Measurements from ENCODE around the gene U2AF1.
"Not testable (repeated sequence)": the region's sequence is repeated elsewhere in the genome, so short reads cannot be mapped to it uniquely, and the experiment has no call there.

The U2AF1 gene

GRCh38 chr21:43062955-43063664, 44.3 kb downstream of the U2AF1 start:
- H3K27me3 ChIP-seq (ENCODE audit: control insufficient read depth in 2 of 2, insufficient read depth in 2 of 2, low read length in 2 of 2); H3K9me3 ChIP-seq (ENCODE audit: control insufficient read depth in 2 of 2, low read length in 2 of 2); H3K9ac ChIP-seq (ENCODE audit: low read depth in 1 of 2, low read length in 2 of 2); H3K36me3 ChIP-seq (ENCODE audit: control insufficient read depth in 2 of 2, insufficient read depth in 2 of 2, low read length in 2 of 2); H3K4me3 ChIP-seq (ENCODE audit: low read length in 2 of 2); H3K27ac ChIP-seq (ENCODE audit: low read depth in 2 of 2, low read length in 2 of 2); H3K4me1 ChIP-seq (ENCODE audit: control insufficient read depth in 2 of 2, insufficient read depth in 2 of 2, low read length in 2 of 2): not testable (repeated sequence)

DNA sequence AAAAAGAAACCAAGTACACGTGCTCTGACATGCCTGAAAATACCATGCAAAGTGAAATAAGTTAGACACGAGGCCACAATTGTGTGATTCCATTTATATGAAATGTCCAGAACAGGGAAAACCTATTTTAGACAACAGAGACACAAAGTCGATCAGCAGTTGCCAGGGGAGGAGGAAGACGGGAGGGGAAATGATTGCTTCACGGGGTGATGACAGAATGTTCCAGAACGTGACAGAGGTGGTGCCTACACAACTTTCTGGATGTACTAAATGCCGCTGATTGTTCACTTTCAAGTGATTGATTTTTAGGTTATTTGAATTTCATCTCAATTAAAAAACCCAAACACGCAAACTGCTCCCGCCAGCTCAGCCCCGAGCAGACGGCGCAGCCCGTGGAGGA, 54.3 kb downstream of the U2AF1 start:
- not testable (repeated sequence) for H3K4me1 ChIP-seq (ENCODE audit: control insufficient read depth in 2 of 2, insufficient read depth in 2 of 2, low read length in 2 of 2); H3K36me3 ChIP-seq (ENCODE audit: control insufficient read depth in 2 of 2, insufficient read depth in 2 of 2, low read length in 2 of 2); H3K27me3 ChIP-seq (ENCODE audit: control insufficient read depth in 2 of 2, insufficient read depth in 2 of 2, low read length in 2 of 2); H3K9me3 ChIP-seq (ENCODE audit: control insufficient read depth in 2 of 2, low read length in 2 of 2); H3K27ac ChIP-seq (ENCODE audit: low read depth in 2 of 2, low read length in 2 of 2); H3K4me3 ChIP-seq (ENCODE audit: low read length in 2 of 2); H3K9ac ChIP-seq (ENCODE audit: low read depth in 1 of 2, low read length in 2 of 2)

GRCh38 chr21:43045876-43046821, 61.2 kb downstream of the U2AF1 start:
- H3K27me3 ChIP-seq (ENCODE audit: control insufficient read depth in 2 of 2, insufficient read depth in 2 of 2, low read length in 2 of 2); H3K4me3 ChIP-seq (ENCODE audit: low read length in 2 of 2); H3K9ac ChIP-seq (ENCODE audit: low read depth in 1 of 2, low read length in 2 of 2); H3K36me3 ChIP-seq (ENCODE audit: control insufficient read depth in 2 of 2, insufficient read depth in 2 of 2, low read length in 2 of 2); H3K27ac ChIP-seq (ENCODE audit: low read depth in 2 of 2, low read length in 2 of 2); H3K9me3 ChIP-seq (ENCODE audit: control insufficient read depth in 2 of 2, low read length in 2 of 2); H3K4me1 ChIP-seq (ENCODE audit: control insufficient read depth in 2 of 2, insufficient read depth in 2 of 2, low read length in 2 of 2): not testable (repeated sequence)

DNA sequence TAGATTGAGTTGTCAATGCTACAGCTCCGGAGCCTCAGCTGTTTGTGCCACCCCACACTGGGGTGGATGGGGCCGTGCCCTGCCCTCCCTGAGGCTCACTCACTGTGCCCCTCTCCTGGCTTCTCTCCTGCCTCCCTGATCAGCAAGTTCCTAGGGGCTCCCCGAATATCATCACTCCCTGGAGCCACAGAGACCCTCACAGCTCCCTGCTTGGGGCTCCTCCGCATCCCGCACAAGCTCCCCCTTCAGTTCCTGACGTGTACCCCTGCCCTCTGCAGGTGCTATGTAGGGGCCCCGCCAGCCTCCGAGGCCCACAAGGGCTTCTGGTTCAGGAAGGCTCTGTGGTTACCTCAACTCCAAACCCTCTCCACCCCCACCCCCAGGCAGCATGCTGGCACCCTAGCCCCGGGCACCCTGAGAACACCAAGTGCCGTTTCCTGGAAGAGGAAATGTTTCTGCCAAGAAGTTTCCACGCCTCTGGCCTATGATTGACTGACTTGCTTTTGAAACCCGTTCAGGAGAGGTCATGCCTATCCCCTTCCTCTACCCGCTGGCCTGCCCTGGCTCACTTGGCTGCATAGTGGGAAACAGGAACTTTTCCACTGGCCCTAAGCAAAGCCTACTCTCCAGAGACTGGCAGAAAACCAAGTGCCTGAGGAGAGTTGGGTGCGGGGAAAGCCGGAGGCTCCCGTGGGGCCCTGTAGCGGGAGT, 62.0 kb downstream of the U2AF1 start:
- H3K27me3 ChIP-seq (ENCODE audit: control insufficient read depth in 2 of 2, insufficient read depth in 2 of 2, low read length in 2 of 2); H3K27ac ChIP-seq (ENCODE audit: low read depth in 2 of 2, low read length in 2 of 2): not testable (repeated sequence)

GRCh38 chr21:43044547-43044946, 62.8 kb downstream of the U2AF1 start:
- H3K4me1 ChIP-seq (ENCODE audit: control insufficient read depth in 2 of 2, insufficient read depth in 2 of 2, low read length in 2 of 2); H3K9ac ChIP-seq (ENCODE audit: low read depth in 1 of 2, low read length in 2 of 2); H3K36me3 ChIP-seq (ENCODE audit: control insufficient read depth in 2 of 2, insufficient read depth in 2 of 2, low read length in 2 of 2); H3K27me3 ChIP-seq (ENCODE audit: control insufficient read depth in 2 of 2, insufficient read depth in 2 of 2, low read length in 2 of 2); H3K27ac ChIP-seq (ENCODE audit: low read depth in 2 of 2, low read length in 2 of 2); H3K4me3 ChIP-seq (ENCODE audit: low read length in 2 of 2); H3K9me3 ChIP-seq (ENCODE audit: control insufficient read depth in 2 of 2, low read length in 2 of 2): not testable (repeated sequence)

More for the DNA sequence above, 62.0 kb downstream of the U2AF1 start:
- not testable (repeated sequence) for H3K36me3 ChIP-seq (ENCODE audit: control insufficient read depth in 2 of 2, insufficient read depth in 2 of 2, low read length in 2 of 2); H3K9ac ChIP-seq (ENCODE audit: low read depth in 1 of 2, low read length in 2 of 2); H3K4me1 ChIP-seq (ENCODE audit: control insufficient read depth in 2 of 2, insufficient read depth in 2 of 2, low read length in 2 of 2); H3K9me3 ChIP-seq (ENCODE audit: control insufficient read depth in 2 of 2, low read length in 2 of 2); H3K4me3 ChIP-seq (ENCODE audit: low read length in 2 of 2)

DNA sequence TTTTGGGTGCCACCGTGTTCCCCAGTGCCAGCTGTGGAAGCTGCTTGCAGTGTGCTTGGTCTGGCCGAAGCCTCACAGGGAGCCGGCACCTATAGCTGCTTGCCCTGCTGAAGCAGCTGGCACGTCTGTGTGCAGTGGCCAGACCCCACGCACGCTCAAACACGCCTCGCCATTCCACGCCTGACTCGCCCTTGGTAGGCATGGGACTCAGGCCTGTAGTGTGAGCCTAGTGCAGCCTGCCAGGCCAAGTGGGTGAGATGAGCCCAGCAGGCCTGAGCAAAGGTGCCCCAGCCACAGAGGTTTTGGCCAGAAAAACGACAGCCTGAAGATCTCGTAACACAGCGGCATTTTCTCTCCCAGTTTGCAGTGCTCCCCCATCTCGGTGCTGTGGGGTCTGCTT, 64.1 kb downstream of the U2AF1 start:
- H3K36me3 ChIP-seq (ENCODE audit: control insufficient read depth in 2 of 2, insufficient read depth in 2 of 2, low read length in 2 of 2); H3K4me1 ChIP-seq (ENCODE audit: control insufficient read depth in 2 of 2, insufficient read depth in 2 of 2, low read length in 2 of 2); H3K9ac ChIP-seq (ENCODE audit: low read depth in 1 of 2, low read length in 2 of 2); H3K27me3 ChIP-seq (ENCODE audit: control insufficient read depth in 2 of 2, insufficient read depth in 2 of 2, low read length in 2 of 2); H3K27ac ChIP-seq (ENCODE audit: low read depth in 2 of 2, low read length in 2 of 2); H3K9me3 ChIP-seq (ENCODE audit: control insufficient read depth in 2 of 2, low read length in 2 of 2); H3K4me3 ChIP-seq (ENCODE audit: low read length in 2 of 2): not testable (repeated sequence)

Measured in mucosa of rectum (tissue), 2 donors.